Pulmonary artery endothelial cell (primary cell): ENCODE results near the gene PPIL4. TPM values are rescaled to one million over a fixed set of nuclear protein-coding genes. Genes with fewer than 3 reads are reported as not detected.
"Not testable (repeated sequence)": the region's sequence is repeated elsewhere in the genome, so short reads cannot be mapped to it uniquely, and the experiment has no call there.

Source experiments
- DNase-seq: peaks from one replicate; pipeline ENCODE4 v3.0.0-alpha.2; 2011; ENCODE audit warnings: low read depth, low spot score
- total RNA-seq: library from RNA; depleted of rRNA; stranded (reverse); fragments of >200 nt; gene quantifications from 2 replicates; pipeline ENCODE4 v1.2.3, GENCODE V29; 2014

PPIL4 gene
- total RNA-seq, 1 donor from 2014 or later, result 25.4 TPM

DNA sequence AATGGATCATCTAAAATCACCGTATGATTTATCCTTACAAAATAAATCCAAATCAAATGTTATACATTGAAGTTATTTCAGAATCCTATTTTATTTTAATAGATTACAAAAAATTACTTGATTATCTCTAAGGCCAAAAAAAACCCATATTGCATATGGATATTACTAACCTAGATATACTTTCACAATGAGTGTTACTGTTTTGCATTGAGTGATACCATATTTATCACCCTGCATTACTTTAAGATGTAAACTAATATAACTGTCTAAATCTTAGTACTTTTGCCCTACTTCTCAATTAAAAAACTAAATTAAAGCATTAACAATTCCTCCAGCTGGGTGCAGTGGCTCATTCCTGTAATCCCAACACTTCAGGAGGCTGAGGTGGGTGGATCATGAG is 11.1 kb downstream of the PPIL4 start:
- no peak for DNase-seq

DNA sequence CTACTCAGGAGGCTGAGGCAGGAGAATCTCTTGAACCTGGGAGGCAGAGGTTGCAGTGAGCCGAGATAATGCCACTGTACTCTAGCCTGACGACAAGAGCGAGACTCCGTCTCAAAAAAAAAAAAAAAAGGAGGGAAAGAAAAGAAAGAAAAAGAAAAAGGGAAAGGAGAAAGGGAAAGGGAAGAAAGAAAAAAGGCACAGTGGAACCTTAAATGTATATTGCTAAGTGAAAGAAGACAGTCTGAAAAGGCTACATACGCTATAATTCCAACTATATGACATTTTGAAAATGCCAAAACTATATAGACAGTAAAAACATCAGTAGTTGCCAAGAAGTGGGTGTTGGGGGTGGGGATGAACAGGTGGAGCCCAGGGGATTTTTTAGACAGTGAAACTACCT is 16.2 kb downstream of the PPIL4 start:
- DNase-seq, result no peak

DNA sequence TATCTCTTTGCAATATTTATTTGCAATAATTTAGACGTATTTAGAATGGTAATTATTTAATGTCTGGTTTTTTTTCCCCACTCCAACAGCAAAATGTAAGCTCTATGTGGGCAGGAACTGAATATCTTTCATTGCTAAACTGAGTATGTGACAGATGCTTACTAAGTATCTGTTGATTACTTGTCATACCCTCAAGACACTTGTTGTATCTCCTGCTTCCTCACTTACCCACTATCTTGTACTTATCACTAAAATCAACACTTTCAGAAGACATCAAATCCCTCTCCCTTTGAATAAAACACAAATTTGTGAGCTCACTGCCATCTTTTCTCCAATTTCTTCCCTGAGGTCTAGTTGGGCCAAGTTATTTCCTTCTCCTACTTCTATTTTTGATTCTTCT is 30.3 kb downstream of the PPIL4 start:
- DNase-seq, result no peak

DNA sequence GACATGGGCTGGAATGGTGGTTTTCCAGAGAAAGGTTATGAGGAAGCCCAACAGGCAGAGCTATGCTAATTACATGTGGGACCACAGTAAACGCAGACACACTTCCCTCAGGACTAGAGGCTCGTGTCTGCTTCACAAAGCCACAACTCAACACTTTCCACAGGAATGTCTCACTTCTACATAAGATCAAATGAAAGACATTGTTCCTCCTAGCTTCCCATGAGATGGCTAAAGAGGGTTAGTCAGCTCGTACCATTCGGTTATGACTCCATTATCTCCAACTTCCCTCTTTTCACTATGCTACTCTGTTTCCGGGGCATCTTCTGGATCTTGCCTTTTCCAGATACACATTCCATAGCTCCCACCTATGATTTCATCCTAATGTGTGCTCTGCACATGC is 31.9 kb downstream of the PPIL4 start:
- DNase-seq, result no peak

DNA sequence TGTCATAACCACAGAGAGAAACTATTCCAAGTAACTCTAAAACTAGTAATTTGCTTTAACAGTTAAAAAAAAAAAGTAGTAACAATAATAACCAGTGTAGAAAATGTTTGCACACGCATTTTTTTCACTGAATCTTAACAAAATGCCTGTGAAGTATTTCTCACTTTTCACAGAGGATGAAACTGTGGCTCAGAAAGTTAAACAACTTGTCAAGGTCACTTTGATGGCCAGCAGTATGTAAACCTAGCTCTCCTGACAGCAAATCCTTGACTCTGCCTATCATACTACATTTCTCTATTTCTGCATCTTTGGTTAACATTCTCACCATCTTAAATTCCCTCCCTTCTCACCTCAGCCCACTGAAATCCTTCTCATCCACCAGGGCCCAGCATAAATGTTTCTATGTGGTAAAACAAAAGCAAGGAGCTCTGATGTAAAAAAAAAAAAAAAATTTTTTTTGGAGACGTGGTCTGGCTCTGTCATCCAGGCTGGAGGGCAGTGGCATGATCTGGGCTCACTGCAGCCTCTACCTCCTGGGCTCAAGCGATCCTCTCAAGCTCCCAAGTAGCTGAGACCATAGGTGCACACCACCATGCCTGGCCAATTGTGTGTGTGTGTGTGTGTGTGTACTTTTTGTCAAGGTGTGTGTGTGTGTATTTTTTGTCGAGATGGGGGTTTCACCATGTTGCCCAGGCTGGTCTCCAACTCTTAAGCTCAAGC is 34.9 kb downstream of the PPIL4 start:
- no peak for DNase-seq

DNA sequence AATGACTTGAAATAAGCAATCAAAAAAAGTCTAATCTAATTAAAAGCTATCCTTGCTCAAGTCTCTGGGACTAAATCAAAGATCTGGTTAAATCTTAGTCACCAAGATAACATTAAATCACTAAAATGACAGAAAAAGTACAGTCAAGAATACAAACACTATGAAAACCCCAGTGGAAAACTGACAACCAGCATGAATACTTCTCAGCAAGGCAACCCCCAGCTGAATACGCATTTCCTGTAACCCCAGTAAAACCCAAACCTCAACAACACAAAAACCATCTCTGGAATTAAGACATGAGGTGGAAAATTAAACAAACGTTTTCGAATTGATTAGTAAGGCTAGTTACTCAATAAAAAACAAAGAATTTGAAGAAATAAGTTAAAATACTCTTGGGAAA is 37.4 kb downstream of the PPIL4 start:
- DNase-seq, result no peak

DNA sequence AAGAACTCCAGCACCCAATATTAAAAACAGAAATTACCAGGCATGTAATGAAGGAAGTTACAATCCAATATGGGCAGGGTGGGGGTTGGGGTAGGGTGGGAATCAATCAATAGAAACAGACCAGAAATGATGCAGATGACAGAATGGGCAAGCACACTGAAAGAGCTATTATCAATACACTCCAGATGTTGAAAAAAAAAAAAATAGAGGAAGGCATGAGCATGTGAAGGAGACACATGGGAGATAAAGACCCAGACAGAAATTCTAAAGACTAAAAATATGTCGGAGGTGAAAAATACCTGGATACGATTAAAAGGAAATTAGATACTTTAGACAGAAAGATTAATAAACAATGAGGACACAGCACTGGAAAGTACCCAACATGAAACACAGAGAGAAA is 42.0 kb downstream of the PPIL4 start:
- no peak for DNase-seq

DNA sequence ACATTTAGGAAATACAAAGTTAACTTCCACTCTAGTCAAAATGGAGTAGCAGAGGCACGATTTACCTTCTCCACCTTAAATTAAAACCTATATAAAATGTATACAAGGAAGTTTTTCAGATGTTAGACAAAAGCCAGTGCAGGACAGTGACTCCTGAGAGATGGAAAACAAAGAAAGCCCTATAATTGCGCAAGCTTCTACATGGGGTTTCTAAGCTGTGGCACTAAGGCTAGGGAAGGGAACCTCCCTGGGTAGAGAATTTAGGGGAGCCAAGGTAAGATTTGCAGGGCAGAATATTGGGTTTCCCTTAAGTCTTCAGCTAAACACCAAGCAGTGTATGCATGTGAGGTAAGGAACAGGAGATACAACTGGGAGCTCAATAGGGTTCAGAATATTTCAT is 42.6 kb downstream of the PPIL4 start:
- no peak for DNase-seq

DNA sequence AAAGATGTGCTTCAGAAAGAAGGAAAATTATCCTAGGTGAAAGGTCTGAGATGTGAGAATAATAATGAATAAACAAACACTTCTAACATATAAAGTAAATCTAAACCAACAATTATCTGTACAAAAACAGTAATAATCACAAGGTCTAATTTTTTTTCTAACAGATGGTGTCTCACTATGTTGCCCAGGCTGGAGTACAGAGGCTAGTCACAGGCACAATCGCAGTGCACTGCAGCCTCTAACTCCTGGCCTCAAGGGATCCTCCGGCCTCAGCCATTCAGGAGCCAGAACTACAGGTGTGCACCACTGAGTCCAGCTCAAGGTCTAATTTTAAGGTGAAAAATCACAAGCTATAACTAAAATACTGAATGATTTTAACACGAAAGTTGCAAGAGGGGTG is 44.1 kb downstream of the PPIL4 start:
- DNase-seq, result no peak

DNA sequence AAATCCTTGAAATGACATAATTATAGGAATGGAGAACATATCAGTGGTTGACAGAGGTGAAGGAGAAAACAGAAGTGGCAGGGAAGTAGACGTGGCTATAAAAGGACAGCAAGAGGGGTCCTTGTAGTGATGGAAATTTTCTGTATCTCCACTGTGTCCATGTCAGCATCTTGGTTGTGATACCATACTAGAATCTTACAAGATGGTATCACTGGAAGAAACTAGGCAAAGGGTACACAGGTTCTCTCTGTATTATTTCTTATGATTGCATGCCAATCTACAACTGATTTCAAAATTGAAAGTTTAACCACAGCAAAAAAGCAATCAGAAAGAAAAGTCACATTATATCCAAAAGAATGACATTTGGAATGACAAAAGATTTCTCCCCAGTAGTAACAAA is 44.6 kb downstream of the PPIL4 start:
- DNase-seq, result no peak

DNA sequence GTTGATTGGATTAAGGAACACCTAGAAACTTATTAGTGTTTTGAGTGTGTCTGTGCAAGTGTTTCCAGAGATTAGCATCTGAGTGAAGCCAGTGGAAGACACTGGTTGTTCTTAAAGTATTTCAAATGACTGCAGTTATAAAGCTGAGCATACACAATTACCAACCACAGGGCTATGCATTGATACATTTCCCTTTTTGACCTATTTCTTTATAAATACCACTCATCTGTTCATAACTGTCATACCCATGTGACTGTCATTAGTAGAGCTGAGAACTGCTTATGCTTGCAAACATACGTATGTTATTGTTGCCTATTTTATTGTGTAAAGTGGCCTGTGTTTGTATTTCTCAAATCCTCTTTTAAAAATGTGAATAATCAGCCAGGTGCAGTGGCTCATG is 45.7 kb downstream of the PPIL4 start:
- DNase-seq, result no peak

DNA sequence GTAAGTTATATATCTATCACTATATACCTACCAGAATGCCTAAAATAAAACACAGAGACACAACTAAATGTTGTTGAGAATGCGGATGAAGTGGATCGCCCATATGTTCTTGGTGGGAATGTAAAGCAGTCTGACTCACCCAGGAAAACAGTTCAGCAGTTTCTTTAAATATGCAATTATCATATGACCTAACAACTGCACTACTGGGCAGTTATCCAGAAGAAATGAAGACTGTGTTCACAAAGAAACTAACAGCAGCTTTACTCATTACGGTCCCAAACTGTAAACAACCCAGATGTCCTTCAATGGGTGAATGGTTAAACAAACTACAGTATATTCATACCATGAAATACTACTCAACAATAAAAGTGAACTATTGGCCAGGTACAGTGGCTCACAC is 46.8 kb downstream of the PPIL4 start:
- peak; percentile 10 for DNase-seq

DNA sequence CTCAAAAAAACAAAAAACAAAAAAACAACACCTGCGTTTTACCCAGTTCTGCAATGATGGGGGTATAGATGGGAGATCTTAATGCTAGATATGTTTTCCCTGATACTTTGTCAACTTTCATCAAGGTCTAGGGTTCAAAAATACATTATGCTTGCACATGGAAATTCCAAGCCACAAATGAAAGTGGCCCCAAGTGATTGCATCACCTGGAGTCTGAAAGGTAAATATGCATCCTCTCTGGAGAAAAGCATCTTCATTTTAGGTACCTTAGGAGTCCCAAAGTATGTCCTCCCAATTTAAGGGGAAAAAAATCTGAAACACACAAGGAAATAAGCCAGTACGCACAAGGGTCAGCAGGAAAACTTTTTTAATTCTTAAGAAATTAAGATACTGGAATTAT is 48.5 kb downstream of the PPIL4 start:
- DNase-seq, result no peak

DNA sequence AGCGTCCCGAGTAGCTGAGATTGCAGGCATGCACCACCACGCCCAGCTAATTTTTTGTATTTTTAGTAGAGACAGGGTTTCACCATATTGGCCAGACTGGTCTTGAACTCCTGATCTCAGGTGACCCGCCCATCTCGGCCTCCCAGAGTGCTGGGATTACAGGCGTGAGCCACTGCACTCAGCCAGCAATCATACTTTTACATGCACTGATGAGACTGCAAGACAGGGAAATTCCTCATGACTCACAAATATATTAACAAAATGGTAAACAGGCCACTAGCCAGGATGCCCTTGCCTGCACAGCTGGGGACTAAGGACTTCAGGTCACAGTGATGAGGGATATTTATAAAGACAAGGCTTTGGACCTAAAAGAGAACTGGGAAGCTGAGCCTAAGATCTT is 49.2 kb downstream of the PPIL4 start:
- not testable (repeated sequence) for DNase-seq

DNA sequence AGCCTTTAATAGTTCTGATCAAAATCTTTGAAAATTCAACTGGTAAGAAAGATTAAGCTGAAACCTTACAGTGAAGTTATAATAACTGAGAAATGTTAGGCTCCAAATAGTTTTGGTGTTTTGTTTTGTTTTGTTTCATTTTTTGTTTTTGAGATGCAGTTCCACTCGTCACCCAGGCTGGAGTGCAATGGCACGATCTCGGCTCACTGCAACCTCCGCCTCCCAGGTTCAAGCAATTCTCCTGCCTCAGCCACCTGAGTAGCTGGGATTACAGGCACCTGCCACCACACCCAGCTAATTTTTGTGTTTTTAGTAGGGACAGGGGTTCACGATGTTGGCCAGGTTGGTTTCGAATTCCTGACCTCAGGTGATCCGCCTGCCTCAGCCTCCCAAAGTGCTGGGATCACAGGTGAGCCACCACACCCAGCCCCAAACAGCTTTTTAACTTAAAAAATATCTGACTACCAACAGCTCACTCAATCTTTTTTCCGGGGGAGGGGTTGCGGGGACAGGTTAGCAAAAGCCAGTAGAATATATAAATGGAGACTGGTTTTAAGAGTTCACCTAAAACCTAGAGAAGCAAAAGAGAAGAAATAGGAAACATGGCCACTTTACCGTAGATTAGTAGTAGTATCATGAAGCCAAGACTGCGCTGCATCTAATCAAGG is 50.4 kb downstream of the PPIL4 start:
- not testable (repeated sequence) for DNase-seq

DNA sequence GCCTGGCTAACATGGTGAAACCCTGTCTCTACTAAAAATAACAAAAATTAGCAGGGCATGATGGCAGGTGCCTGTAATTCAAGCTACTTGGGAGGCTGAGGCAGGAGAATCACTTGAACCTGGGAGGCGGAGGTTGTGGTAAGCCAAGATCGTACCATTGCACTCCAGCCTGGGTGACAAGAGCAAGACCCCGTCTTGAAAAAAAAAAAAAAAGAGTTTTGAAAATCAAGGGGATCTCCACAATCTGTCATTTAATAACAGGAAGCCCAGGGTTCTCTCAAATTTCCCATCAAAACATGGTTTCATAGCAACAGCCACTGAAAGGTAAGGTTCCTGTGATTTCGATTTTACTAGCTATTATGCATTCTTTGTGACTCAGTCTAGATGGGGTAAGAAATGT is 51.0 kb downstream of the PPIL4 start:
- DNase-seq, result not testable (repeated sequence)

DNA sequence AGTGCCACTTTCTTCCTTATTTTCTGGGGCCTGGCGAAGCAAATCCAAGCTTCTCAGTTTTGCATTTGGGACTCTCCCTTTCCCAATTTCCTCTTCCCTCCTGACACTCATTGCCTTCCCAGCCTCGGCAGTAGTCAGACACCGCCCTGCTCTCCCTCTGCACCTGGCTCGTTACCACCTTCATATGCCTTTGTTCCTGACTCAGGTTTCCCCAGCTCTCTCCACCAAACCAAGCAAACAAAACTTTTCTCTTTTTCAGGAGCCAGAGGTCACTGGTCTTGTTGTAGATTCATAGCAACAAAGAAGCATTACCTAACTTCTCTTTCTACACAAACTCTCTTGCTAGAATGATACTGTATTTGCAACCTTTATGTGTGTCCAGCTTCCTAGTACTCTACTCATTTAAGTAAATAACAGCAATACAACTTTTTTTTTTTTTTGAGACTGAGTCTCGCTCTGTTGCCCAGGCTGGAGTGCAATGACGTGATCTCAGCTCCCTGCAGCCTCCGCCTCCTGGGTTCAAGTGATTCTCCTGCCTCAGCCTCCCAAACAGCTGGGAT is 52.0 kb downstream of the PPIL4 start:
- DNase-seq, result no peak

DNA sequence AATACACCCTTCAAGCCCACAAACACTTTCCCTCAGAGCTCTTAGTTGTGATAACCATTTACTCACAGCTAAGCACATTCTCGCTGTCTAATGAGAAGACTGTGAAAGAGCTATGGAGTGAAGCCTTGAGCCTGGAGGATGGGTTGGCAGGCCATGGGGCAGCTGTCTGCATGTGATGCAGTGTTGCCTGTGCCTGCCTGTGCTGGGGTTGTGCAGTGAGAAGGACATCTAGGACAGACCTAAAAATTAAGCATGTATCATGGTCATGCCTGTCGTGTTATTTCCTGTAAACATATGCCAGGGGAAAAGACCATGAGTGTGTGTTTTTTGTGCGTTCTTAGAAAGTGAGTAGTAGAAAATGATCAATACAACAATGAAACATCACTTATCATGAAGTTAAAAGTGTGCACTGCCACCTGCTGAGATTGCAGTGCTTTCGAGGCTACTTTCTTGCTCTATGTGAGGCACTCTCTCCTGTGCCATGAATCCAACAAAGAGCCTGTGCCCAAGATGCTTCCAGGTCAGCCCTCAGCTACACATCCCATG is 53.0 kb downstream of the PPIL4 start:
- DNase-seq, result no peak

DNA sequence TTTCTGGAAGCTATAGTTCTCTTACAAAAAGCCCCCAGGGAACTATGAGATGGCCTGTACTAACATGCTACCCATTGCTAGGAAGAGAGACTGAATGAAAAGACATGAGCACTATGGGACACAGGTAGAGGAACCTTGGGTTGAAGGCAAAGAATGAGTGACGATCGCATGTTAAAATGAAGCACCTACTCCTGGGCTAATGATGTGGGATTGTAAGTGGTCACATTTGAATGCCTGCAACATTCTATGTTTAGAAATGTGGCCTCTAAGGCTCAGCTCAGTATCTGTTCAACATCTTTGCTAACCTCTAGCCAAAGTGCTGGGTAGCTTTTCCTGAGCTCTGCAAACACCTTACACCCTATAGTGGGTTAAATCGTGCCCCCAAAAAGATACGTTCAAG is 55.9 kb downstream of the PPIL4 start:
- no peak for DNase-seq

DNA sequence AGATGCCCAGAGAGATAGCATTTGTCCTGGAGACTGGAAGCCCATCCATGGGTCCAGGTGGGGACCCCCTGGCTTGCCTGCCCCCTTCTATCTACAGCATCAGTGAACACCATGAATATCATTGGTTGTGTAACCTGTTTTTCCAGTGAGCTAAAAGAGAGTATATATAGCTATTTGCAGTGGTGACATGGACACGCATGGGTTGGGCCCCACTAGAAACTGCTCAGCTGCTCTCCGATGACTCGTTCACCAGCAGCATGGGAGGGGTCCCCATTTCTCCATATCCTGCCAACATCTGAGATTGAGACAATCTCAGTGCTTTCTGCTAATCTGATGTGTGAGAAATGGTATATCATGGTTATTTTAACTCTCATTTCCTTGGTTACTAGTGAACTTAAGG is 57.0 kb downstream of the PPIL4 start:
- DNase-seq, result no peak

DNA sequence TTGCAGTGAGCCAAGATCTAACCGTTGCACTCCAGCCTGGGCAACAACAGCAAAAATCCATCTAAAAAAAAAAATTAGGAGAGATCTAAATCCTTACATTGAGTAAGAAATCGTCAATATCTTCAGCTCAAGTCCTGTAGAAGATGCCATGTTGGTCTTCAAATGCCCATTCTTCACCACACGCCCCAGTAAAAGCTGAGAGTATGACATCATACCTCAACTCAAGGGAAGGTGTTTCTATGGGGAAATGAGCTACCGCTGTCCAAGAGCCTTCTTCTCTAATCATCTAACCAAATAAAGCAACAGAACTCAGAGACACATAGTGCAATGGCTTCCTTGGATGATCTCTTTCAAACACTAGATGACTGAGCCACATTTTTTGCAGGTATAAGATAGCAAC is 58.5 kb downstream of the PPIL4 start:
- no peak for DNase-seq

DNA sequence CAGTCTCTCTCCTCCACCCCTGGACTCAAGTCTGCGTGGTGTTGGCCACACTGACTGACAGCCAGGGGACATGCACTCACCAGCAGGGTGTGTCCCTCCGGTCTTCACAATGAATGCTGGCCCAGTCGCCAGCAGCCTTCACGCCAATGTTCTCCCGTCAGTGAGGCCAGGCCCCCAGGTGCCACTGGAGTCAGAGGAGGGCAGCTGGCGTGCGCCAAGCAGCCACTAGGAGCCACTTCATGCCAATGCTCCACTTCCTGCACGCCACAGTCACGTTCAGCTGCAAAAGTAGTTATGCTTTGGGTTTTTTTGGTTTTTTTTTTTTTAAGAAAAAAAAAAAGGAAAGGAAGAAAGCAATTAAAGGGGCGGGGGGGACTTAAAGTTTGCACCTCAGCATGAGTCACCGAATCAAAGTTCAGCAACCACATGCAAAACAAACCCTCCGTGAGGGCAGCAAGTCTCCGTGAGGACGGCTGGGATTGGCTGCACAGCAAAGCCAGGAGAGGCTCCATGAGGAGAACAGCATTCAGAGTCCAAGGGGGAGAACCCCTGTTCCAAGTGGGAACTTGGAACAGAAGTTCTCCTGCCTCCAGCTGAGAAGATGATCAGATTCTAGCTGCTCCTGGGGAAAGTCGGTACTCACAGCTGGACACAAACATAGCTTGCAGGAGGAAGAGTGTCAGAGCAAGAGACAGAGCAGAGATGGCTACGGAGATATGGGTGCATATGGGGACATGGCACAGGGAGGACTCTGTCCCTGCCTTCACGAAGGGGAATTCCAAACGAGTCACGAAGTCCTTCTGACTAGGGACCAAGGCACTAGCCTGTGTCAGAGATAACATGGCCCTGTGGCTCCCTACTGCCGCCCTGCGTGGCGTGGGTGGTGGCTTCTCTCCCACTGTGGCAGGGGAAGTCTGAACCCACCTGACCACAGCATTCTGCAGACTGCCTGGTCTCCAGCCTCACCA is 60.8 kb downstream of the PPIL4 start, which contains the start of gene ZC3H12D:
Gene ZC3H12D (minus strand): TSS at position 282 of the 968 bp plus-strand sequence. CDS start 10,471 bp downstream, outside the sequence.
- DNase-seq, result no peak
